Retinal pigment epithelial cell (primary cell): ENCODE measurements around the gene ELSPBP1.
"Not testable (repeated sequence)": the region's sequence is repeated elsewhere in the genome, so short reads cannot be mapped to it uniquely, and the experiment has no call there.

Source experiments
- DNase-seq: peaks from one replicate; pipeline ENCODE4 v3.0.0-alpha.2; 2010; ENCODE audit warnings: low read depth
- H3K4me3 ChIP-seq: 2 replicates; pipeline ENCODE4 v1.5.1; 2011; ENCODE audit warnings: mild to moderate bottlenecking, low read length, control low read depth, moderate library complexity
- CTCF ChIP-seq: conservative IDR thresholded peaks from 2 replicates; pipeline ENCODE4 v1.5.1; 2011; ENCODE audit warnings: low read depth, low read length, control low read depth, inconsistent platforms

ELSPBP1 gene

DNA sequence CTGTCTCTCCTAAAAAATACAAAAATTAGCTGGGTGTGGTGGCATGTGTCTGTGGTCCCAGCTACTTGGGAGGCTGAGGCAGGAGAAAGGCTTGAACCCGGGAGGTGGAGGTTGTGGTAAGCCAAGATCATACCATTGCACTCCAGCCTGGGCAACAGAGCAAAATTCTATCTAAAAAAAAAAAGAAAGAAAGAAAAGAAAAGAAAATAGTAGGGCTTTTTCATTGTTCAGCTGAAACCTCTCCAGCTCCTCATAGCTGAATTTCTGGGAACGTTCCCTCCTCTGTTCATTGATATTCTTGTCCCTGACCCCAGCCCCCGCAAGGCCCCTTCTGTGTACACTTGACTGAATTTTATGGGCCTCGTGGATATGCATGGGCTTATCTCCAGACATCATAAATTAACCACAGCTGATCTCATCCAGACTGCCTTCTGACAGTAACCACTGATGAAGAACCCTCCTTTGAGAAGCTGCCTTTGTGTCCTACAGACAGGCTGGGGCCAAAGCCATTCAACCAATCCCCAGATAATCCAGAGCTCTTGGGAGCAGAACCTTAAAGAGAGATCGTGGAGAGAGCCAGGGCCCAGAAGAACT is at the start of gene ELSPBP1:
ELSPBP1 (plus strand) TSS at position 424 of the 594 bp plus-strand sequence. CDS start 14,036 bp downstream, outside the sequence.
- no peak within 1 kb of the TSS for H3K4me3 ChIP-seq
- DNase-seq, result no peak
- TF ChIP-seq CTCF, result no peak

- DNase-seq, H3K4me3 ChIP-seq: not testable (repeated sequence)
- TF ChIP-seq CTCF, result peak; percentile 30
Observed at GRCh38 chr19:47949852-47950521, 44.4 kb upstream of the ELSPBP1 start.

- DNase-seq, H3K4me3 ChIP-seq: not testable (repeated sequence)
Observed at GRCh38 chr19:47952132-47952531, 42.3 kb upstream of the ELSPBP1 start.

DNA sequence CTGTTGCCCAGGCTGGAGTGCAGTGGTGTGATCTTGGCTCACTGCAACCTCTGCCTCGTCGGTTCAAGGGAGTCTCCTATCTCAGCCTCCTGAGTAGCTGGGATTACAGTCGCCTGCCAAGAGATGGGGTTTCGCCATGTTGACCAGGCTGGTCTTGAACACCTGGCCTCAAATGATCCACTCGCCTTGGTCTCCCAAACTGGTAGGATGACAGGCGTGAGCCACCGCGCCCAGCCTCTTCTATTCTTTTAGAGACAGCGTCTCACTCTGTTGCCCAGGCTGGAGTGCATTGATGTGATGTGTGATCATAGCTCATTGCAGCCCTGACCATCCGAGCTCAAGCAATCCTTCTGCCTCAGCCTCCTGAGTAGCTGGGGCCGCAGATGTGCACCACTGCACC is 38.5 kb upstream of the ELSPBP1 start:
- DNase-seq, H3K4me3 ChIP-seq: not testable (repeated sequence)

GRCh38 chr19:47973529-47973928 is 20.9 kb upstream of the ELSPBP1 start:
- no peak overlapping the region for H3K4me3 ChIP-seq
- no peak for DNase-seq
- TF ChIP-seq CTCF, result no peak

GRCh38 chr19:47991191-47991808 is 3.1 kb upstream of the ELSPBP1 start:
- no peak for TF ChIP-seq CTCF
- DNase-seq, result no peak
- no peak overlapping the region for H3K4me3 ChIP-seq

GRCh38 chr19:47992070-47992469 is 2.4 kb upstream of the ELSPBP1 start, which contains the start of gene BSPH1:
Gene BSPH1 (minus strand): TSS chr19:47992170. CDS start chr19:47992081, 89 bp downstream.
- DNase-seq, result no peak
- TF ChIP-seq CTCF, result no peak
- H3K4me3 ChIP-seq, result no peak within 1 kb of the TSS

- DNase-seq, result no peak
- TF ChIP-seq CTCF, result no peak
- H3K4me3 ChIP-seq, result no peak overlapping the region
Observed at GRCh38 chr19:47996230-47996727, 1.8 kb downstream of the ELSPBP1 start.
